IPS-NIHi7 (cell line): Measurements from ENCODE around the gene JAZF1.

Experiments
- DNase-seq: peaks from one replicate; pipeline ENCODE4 v3.0.0; 2012; ENCODE audit warnings: mixed read lengths; ENCODE audit errors: extremely low spot score

The JAZF1 gene

DNA sequence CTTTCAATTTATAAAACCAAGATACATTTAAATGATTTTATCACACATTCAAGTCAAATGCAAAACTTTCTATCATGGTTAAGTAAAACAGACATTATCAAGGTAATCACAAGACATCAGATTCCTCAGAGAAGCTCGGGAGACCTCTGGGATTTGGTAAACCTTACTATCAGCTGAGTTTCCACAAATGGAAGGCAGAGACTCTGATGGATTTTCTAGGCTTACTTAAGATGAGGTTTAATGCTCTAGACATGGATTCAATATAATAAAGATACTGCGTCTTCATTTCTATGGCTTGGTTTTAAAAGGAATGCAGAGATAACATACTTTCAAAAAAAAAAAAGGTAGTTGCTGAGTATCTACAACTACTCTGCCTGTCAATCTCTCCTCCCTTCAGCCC is 171.7 kb downstream of the JAZF1 start:
- no peak for DNase-seq

DNA sequence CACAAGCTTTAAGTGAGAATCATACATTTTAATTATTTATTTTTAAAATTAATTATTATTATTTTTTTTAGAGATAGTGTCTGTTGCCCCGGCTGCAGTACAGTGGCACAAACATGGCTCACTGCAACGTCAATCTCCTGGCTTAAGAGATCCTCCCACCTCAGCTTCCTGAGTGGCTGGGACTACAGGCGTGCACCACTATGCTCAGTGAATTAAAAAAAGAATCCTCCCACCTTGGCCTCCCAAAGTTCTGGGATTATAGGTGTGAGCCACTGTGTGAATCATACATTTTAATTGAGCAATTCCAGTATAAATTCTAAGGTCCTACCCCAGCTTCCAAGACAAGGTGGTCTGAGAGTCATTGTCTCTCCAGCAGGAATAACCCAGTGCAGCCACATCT is 172.4 kb downstream of the JAZF1 start:
- DNase-seq, result no peak

DNA sequence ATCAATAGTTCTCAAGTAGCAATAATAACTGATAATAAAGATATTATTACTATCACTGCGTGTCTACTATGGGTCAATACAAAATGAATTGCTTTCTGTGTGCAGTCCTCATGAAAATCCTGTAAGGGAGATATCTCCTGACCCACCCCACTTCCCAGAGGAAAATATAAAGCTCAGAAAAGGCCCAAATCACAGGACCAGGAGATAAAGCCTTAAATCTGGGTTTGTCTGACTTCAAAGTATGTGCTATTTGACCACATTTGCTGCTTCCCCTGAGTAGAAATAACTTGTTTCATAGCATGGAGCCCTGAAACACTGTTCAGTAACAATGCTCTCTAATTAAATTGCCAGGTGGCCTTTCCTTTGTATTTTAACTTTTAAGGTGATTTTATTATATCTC is 174.1 kb downstream of the JAZF1 start:
- DNase-seq, result no peak

DNA sequence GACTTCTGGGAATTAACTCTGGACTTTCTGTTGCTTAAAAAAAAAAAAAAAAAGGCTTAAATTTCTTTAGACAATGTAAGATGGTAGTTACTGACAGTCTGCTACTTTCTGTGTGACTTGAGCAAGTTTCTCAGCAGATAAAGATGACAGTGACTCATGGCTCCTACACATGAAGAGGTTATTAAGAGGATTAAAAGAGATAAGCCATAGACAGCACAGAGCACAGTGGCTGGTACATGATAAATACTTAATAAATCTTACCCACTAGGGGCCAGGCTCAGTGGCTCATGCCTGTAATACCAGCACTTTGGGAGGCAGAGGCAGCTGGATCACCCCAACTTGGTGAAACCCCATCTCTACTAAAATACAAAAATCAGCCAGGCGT is 174.8 kb downstream of the JAZF1 start:
- DNase-seq, result no peak

DNA sequence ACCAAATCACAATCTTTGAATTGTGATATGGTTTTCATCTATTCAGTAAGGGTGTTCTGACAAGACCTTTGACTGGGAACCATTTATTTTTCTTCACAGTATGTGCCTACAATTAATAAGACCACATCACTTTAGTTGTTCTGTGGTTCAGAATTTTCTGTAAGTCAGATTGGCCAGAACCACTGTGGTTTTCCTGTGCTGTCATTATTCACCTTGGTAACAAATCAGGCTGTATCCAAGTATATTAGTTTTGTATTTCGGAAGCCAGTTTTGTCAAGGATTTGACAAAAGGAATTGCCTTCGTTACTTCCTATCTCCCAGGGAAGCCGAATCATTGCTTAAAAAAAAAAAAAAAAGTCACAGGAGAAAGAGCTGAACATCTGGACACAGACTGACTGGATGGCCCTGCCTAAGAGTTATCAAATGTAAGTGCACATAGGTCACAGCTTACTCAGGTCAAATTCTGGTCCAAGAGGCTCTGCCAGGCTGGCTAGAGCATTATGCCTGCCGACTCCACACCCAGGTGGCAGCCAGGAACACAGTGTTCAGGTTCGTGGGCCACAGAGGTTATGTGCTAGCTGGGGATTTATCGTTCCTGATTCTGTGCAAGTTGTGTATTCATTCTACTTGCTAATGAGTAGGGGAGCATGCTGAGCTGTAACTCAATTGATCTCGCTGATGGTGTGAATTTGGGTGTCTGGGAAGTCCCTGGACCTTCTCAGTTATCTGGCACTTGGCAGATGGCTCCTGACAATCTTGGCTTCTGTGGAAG is 175.3 kb downstream of the JAZF1 start:
- no peak for DNase-seq

DNA sequence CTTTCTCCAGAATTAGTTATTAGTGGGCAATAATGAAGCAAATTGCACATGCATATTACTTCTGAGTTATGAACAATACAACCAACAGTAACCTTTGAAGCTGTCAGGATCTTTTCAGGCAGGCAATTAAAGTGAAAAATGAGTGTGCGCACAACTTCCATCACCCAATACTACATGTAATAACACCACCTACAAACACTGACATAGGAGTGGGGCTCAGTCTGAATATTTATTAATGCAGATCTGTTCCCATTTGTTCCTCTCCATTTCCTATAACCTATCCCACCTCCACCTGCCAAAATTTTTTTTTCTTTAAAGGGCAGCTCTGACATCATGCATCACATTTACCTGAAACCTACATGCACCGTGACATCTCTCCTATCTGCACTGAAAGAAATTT is 177.2 kb downstream of the JAZF1 start:
- no peak for DNase-seq

DNA sequence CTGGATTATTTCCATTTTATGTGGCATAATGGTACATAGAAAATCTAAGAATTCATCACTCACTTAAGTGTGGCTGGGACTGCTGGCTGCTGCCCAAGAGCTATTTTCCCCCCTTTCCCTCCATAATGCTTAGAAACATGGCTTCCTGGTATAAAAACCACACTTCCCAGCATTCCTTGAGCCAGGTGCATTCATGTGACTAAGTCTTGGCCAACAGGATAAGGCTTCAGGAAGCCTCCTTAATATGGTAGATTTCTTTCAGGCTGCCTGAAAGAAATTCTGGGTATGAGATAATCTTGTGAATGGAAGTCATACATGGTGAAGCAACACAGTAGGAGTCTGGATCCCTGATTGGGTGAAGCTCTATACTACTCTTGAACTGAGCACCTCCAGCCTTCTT is 178.0 kb downstream of the JAZF1 start:
- DNase-seq, result peak; percentile 61

DNA sequence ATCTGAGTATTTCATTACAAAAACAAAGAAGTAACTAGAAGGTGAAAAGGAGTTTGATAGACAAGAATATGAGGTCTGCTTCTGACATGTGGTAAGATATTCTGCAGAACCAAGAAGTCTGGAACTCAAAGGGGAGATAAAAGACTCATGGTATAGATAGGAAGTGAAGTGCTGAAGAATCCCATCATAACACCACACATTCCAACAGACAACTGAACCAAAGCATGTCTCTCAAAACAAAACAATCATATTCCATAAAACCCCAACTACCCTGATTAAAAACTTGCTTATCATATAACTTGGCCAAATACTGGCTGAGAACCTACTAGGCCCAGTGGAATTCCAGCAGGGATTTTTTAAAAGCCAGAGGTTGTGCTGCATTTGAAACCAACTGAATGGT is 178.7 kb downstream of the JAZF1 start:
- DNase-seq, result no peak

DNA sequence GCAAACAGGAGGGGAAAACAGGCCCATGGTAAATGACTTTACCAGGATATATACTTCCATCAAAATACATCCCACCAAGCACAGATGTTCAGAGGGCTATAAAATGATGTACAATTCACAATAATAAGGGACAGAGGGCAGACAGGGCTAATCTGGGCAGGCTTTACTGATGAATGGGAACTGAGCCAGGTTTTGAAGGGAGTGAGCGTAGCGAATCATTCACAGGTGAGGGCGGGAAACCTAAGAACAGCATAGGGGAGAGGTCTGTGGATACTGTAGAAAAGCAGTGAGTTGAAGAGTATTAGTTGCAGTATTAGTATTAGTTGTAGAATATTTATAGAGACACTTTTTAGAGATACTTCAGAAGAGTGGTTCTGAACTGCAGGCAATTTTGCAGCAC is 180.8 kb downstream of the JAZF1 start:
- DNase-seq, result no peak

DNA sequence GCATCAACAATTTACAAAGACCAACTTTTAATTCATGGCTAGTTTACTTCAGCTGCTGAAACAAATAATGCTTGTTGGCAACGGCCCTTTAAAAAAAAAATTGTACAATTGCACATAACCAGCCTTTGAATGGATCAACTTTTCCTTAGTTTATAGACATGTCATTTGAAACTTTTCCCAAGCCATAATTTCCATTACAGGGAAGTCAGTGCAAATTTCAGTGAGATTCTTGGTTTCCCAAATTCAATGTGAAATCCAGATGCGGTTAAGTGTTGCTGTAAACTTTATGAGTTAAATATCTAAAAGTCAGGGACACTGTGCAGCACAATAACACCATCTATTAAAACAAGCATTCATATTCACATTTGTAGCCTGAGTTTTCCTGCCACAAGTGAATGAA is 182.2 kb downstream of the JAZF1 start:
- no peak for DNase-seq

DNA sequence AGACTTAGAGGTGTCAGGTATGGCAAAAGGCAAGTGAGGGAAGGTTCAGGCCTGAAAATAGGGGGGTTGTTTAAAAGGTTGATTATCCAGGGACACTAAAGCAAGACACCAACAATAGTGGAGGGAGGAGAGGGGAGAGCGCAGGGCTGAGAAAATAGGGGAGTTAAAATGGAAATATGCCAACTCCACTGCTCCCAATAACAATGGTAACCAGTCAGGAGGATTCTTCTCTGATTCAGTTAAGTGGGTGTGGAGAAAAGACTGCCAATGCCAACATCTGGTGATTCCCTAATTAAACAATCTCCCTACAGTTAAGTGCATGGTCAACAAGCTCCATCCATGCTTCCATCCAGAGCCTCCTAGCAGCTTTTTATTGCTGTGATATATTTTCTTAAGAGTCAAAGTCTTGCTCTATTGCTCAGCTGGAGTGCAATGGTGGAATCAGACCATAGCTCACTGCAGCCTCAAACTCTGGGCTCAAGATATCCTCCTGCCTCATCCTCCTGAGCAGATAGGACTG is 183.3 kb downstream of the JAZF1 start:
- no peak for DNase-seq

DNA sequence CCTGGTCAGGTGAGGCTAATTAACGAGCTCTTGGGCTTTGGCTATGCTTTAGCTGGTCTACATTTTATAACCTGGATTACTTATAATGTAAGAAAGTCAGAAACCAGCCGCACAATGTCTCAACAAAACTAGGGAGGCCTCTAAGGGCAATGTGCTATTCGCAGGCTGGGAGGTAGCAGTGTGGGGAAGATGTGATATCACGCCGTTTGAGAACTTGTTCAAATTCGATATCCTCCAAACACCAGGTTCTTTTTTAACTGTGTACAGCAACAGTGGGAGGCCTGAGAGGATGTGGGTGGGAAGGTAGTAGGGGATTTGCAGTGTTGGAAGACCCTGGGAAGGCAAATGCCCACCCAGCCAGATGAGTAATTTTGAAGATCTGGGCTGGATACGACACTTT is 184.5 kb downstream of the JAZF1 start:
- no peak for DNase-seq

DNA sequence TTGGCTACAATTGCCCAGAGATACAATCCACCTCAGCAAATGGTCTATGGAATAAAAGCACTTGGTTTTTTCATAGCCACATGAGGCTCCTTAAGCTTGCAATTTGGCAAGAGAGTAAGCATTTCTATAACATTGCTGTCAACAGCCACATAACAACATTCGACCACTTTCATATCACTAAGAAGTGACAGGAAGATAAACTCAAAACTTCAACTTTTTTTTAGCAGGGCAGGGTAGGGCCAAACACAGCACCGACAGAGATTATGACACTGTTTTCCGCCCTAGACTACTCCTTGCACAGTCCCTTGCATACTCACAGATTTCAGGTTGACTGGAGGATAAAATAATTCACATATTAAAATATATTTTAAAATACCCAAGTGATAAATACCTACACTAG is 185.4 kb downstream of the JAZF1 start:
- no peak for DNase-seq

DNA sequence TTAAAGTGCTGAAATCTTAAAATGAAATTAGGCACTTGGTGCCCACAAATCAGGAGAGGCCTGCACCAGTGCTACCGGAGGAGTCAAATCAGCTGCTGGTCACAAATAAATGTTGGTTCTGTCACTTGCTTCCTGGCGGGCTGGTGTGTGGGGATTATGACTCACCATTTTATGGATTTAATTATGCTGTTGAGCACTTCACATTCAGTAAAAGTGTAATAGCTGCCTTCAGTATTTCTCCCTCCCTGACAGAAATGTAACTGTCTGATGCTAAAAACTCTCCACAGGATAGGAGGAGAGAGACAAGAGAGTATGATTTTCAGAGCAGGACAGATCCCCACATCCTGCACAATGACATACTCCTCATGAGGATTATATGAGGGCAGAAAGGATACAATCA is 186.0 kb downstream of the JAZF1 start:
- no peak for DNase-seq

DNA sequence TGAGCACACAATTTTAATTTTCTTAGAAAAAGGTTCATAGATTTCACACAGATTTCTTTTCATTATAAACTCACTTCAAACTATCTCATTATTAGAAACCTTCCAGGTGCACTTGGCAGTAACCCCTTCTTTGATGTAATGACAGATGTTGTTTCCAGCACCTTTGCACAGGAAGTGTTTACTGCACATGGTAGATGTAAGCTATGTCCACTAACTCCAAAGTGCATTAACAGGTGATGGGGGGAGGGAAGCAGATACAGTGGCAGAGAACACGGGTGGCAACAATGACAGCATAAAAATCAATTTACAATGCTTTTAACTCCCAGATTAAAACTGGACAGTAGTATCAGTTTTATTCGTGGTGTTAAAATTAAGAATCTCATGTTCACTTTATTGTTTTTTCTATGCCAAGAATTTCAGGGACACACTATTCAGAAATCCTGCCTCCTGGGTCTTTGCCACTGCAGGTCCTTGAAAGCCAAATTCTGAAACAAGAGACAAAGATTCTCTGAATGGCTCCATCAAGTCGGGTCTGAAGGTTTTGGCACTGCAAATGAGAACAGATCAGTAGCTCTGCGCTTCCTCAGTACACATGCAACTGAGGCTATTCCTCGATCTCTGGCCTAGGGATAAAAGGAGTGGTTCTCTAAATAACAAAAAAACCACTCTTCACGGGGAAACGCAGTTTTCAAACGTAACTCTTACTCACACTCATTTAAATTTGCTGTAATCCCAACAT is 187.7 kb downstream of the JAZF1 start:
- DNase-seq, result no peak

DNA sequence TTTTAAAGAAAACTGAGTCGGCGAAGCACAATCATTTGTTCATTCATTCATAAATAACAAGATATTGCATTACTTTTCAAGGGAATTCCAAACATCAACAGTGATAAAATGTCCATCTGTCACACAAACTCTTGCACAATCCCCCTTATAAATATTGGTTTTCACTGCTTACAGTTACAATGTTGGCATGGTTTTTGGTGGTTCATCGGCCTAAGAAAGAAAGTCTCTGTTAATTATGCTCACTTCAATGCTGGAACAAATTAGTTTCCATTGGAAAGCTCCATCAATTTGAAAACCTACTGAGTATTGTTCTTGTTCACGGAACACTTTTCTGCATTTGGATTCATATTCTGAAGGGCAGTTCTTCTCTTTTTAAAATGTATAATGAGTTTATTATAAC is 188.5 kb downstream of the JAZF1 start:
- no peak for DNase-seq

DNA sequence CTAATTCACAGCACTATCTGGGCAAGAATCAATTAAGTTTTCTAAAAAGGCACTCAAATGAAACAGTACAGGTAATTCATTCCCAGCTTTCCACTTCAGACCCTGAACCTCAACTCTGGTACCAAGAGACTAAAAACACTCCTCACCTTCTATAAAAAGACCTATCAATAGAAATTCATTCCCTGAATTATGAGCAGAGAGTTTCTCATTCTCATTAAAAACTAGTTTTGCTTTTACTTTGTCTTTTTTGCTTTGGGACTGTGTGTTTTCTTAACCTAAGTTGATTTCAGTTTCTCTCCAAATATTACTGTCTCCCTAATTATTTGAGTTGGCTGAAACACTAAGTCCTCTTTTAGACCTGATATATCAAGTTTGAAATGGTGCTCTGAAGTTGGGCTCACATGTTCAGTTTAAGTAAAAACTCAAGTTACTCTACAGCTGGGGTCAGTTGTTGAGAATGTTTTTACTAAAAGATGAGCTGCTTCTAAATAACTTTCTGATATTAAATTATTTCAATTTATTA is 189.5 kb downstream of the JAZF1 start:
- DNase-seq, result no peak

DNA sequence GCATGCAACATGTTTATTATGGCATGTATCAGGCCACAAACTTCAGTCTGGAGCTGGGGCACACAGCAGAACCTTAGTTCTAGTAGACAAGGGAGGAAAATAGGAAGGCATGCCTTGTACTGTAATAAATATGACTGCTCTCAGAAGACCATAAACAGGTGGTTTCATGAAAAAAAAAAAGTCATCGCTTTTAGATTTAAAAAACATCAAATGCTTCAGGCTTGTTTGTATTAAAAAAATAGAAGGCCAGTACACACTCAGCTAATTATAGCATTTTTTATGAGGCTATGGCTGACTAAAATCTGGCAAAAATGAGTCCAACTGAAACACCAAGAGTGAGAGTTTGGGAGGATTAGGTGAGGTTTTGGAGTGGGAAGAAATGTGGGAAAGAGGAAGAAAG is 204.1 kb downstream of the JAZF1 start:
- no peak for DNase-seq

DNA sequence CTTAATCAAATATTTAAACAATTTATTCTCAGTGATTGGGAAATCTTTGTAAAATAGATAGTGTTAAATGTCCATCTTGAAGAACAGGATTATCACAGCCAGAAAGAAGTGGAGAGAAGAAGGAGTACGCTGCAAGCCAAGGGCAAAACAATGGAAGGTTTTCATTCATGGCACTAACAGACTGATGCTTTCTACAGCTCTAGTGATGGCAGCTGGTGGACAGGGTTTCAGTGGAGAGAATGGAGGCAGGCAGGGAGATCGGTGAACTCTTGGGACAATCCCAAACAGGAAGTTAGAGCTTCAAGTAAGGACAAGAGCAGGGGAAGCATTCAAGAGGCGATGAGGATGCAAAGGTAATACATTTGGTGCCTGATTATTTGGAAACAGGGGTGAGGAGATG is 207.0 kb downstream of the JAZF1 start:
- DNase-seq, result no peak

DNA sequence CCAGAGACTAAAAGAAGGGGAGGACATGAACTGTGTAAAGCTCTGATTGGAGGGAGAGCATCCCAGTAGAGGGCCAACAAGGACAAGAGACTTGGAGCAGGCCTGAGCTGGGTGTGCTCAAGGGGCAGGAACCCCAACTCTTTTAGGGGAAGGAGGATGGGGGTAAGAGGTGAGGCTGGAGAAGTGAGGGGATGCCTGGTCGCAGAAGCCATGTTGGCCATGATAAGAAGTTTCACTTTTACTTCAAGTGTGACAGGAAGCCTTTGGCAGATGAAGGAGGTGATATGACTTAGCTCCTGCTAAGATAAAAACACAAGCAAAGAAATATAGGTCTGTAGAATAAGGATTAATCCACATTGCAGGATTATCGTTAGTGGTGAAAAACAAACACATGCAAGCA is 208.3 kb downstream of the JAZF1 start:
- DNase-seq, result no peak

DNA sequence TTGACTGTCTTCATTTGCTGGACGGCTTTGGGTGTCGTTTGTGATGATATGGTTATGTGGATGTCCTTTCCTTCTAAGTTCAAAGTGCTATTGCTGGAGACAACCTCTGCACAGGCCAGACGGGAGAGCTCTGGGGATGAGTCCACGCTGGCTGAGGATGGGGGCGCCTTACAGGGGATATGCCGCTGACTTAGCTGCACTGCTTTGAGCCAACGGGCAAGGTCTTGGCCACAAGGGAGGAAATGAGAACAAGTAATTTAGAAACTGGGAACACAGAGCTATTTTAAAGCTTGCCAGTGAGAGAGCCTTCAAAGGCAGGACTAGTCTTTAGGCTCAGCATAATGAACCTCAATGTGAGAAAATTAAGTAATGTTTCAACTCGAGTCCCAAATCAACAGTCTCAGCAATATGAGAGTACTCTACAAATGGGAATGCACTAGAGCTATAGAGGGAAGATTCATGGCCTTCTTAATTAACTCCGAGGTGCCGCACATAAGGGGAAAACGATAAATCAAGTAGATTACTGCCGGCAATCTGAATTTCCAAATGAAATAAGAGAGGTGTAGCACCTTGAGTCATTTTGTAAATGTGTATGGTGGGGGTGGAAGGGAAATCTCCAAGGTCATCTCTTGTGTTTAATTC is 209.3 kb downstream of the JAZF1 start:
- DNase-seq, result no peak

DNA sequence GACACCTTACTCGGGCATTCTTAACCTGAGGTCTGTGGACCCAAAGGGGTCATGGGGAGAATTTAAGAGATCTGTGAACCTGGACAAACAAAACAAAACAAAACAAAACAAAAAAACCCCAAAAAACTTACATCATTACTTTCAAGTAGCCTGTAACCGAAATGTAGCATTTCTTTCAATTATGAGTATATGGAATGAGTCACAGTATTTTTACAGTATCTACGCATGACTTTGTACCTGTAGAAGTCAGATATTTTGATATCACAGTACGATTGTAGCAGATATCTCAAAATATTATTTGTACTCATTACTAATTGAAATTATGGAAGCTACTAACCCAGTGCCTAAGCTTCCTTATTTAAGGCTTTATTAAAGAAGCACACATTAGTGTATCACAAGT is 210.2 kb downstream of the JAZF1 start:
- no peak for DNase-seq

DNA sequence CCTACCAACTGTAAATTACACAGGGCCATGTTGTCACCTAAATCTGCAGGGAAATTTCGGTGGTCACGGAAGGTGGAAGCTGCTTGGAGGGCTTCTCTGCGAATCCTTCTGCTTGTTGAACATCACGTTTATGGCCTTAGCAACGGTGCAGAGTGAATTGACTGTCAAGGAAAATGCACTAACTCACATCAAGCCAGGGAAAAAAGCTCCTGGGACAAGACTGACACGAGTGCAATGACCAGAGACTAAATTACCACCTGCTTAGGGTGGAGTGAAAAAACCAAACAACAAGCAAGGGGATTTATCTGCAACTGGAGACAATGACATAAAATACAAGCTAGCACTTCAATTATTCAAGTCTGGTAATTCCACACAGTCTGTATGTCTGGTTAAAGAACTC is 211.2 kb downstream of the JAZF1 start:
- no peak for DNase-seq
